Tibial nerve (tissue), 4 donors: ENCODE measurements around the gene ANKRD27. TPM values are rescaled to one million over a fixed set of nuclear protein-coding genes. Genes with fewer than 3 reads are reported as not detected.

ENCODE experiments used
- DNase-seq, 2 donors: peaks; one replicate each; pipeline ENCODE4 v3.0.0-alpha.2; 2019; ENCODE audit warnings: low spot score in 2 of 2
- H3K27ac ChIP-seq, 4 donors: fragments of 200-600 bp; sonication (generic) in 3 of 4; one replicate each; pipeline ENCODE4 v1.5.1; 2017 to 2019; ENCODE audit warnings: mild to moderate bottlenecking in 1 of 4
- H3K27me3 ChIP-seq, 2 donors: fragments of 200-600 bp; sonication (generic) in 1 of 2; one replicate each; pipeline versions ENCODE4 v1.5.1 to v1.6.0; 2017 to 2019
- H3K36me3 ChIP-seq, 3 donors: fragments of 200-600 bp; sonication (generic); one replicate each; pipeline ENCODE4 v1.5.1; 2018 to 2019
- H3K4me1 ChIP-seq, 4 donors: fragments of 200-600 bp; sonication (generic) in 3 of 4; one replicate each; pipeline ENCODE4 v1.5.1; 2017 to 2019
- H3K4me3 ChIP-seq, 4 donors: fragments of 200-600 bp; sonication (generic) in 3 of 4; one replicate each; pipeline ENCODE4 v1.5.1; 2017 to 2019; ENCODE audit warnings: mild to moderate bottlenecking in 1 of 4, moderate library complexity in 1 of 4
- H3K9me3 ChIP-seq, 4 donors: fragments of 200-600 bp; sonication (generic) in 3 of 4; one replicate each; pipeline ENCODE4 v1.5.1; 2017 to 2019
- EP300 ChIP-seq, 2 donors: sonication (generic); formaldehyde crosslinking; IDR thresholded peaks; one replicate each; pipeline ENCODE4 v1.6.1; 2017; ENCODE audit warnings: antibody characterized with exemption in 2 of 2, mild to moderate bottlenecking in 1 of 2
- POLR2A ChIP-seq, 2 donors: fragments of 450-650 bp; IDR thresholded peaks; one replicate each; pipeline ENCODE4 v1.6.1; 2017; ENCODE audit warnings: antibody characterized with exemption in 2 of 2, mild to moderate bottlenecking in 2 of 2, moderate library complexity in 2 of 2
- WGBS, 2 donors: methylation state at CpG; one replicate each; pipeline ENCODE4 v1.1.5; 2018; 5-methylcytosine and 5-hydroxymethylcytosine counted together
- total RNA-seq, 4 donors: library from RNA; depleted of rRNA; stranded (reverse); fragments of >200 nt; gene quantifications; one replicate each; pipeline ENCODE4 v1.1.0, GENCODE V29; 2016
- TF ChIP-seq, protein P1 (sequence below), 5 experiments: fragments of 200-600 bp in 3 of 5; fragments of 450-650 bp in 2 of 5; sonication (generic) in 3 of 5; IDR thresholded peaks; one replicate each; pipeline ENCODE4 v1.5.1; 2016 to 2019; ENCODE audit warnings: antibody characterized with exemption in 5 of 5, mild to moderate bottlenecking in 3 of 5, moderate library complexity in 2 of 5

ANKRD27 gene
- total RNA-seq, 4 donors from 2014 or later: 13.7 to 28.6 (median 23.5) TPM

GRCh38 chr19:32671883-32672593, 2.9 kb downstream of the ANKRD27 start:
- 69 to 72% methylated on average over 14 of the region's 14 CpGs for WGBS, 2 donors
- no peaks in the 10 kb centered on the region for H3K9me3 ChIP-seq

DNA sequence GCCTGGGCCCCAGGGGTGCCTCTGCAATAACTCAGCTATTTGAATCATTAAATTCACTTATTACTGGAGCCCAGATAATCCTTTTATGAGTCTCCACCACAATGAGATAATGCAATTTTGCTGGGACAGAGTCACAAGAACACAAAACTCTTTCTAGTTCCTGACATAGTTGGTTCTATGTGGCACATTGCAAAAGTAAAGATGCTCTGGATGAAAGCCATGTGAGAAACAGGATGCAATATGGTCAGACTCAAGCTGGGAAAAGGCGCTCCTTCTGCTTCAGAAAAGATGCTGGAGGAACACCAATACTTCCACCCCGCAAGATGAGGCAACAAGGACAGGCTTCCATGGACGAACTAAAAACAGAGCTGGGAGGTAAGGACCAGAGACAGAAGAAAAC, 5.7 kb downstream of the ANKRD27 start:
- peaks cover 0 to 29% (median 5%) of the 10 kb centered on the region in 4 donors for H3K4me1 ChIP-seq
- no peaks in the 10 kb centered on the region for H3K9me3 ChIP-seq
- DNase-seq: no peak
- peaks cover 0 to 10% (median 0%) of the 10 kb centered on the region in 3 donors for H3K36me3 ChIP-seq
- 89 to 92% methylated on average over 3 of the region's 3 CpGs for WGBS, 2 donors
- H3K27me3 ChIP-seq: no peaks in the 10 kb centered on the region
- no peak overlapping the region for H3K27ac ChIP-seq
- TF ChIP-seq POLR2A (IDR thresholded peaks at IDR 0.05) (no peak), EP300 (IDR thresholded peaks at IDR 0.05) (no peak)
- TF ChIP-seq, protein P1, sequence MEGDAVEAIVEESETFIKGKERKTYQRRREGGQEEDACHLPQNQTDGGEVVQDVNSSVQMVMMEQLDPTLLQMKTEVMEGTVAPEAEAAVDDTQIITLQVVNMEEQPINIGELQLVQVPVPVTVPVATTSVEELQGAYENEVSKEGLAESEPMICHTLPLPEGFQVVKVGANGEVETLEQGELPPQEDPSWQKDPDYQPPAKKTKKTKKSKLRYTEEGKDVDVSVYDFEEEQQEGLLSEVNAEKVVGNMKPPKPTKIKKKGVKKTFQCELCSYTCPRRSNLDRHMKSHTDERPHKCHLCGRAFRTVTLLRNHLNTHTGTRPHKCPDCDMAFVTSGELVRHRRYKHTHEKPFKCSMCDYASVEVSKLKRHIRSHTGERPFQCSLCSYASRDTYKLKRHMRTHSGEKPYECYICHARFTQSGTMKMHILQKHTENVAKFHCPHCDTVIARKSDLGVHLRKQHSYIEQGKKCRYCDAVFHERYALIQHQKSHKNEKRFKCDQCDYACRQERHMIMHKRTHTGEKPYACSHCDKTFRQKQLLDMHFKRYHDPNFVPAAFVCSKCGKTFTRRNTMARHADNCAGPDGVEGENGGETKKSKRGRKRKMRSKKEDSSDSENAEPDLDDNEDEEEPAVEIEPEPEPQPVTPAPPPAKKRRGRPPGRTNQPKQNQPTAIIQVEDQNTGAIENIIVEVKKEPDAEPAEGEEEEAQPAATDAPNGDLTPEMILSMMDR (IDR thresholded peaks at IDR 0.05): no peak
- no peak overlapping the region for H3K4me3 ChIP-seq

More at GRCh38 chr19:32671883-32672593, 2.9 kb downstream of the ANKRD27 start:
- TF ChIP-seq POLR2A (IDR thresholded peaks at IDR 0.05) (no peak), EP300 (IDR thresholded peaks at IDR 0.05) (no peak)
- TF ChIP-seq, protein P1 (IDR thresholded peaks at IDR 0.05): no peak
- no peak for DNase-seq
- Histone ChIP-seq H3K4me3 (no peak overlapping the region), H3K4me1 (peaks cover 0 to 46% (median 6%) of the 10 kb centered on the region in 4 donors), H3K27ac (no peak overlapping the region), H3K27me3 (peaks cover 3 to 12% of the 10 kb centered on the region in 2 donors), H3K36me3 (peaks cover 0 to 2% (median 0%) of the 10 kb centered on the region in 3 donors)

- DNase-seq: no peak
- Histone ChIP-seq H3K4me1 (peaks cover 0 to 4% (median 0%) of the 10 kb centered on the region in 4 donors), H3K27ac (no peak overlapping the region), H3K4me3 (no peak overlapping the region), H3K9me3 (no peaks in the 10 kb centered on the region), H3K36me3 (peaks cover 0 to 10% (median 0%) of the 10 kb centered on the region in 3 donors), H3K27me3 (no peaks in the 10 kb centered on the region)
- TF ChIP-seq EP300 (IDR thresholded peaks at IDR 0.05) (no peak), POLR2A (IDR thresholded peaks at IDR 0.05) (no peak)
- TF ChIP-seq, protein P1 (IDR thresholded peaks at IDR 0.05): no peak
- 91% methylated on average over 6 of the region's 6 CpGs for WGBS, 2 donors
These were observed 8.9 kb downstream of the ANKRD27 start for GRCh38 chr19:32666084-32666483.

DNA sequence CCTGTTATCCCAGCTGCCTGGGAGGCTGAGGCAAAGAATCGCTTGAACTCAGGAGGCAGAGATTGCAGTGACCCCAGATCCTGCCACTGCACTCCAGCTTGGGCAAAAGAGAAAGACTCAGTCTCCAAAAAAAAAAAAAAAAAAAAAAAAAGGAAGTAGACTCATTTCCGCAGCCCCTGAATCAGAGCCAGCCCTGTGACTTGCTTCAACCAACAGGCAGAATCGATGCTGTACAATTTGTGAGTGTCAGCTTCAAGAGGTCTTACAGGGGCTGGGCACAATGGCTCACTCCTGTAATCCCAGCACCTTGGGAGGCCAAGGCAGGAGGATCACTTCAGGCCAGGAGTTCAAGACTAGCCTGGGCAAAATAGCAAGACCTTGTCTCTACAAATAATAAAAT, 12.8 kb downstream of the ANKRD27 start:
- H3K4me3 ChIP-seq: no peak overlapping the region
- no peak for TF ChIP-seq POLR2A (IDR thresholded peaks at IDR 0.05)
- TF ChIP-seq, protein P1 (IDR thresholded peaks at IDR 0.05): no peak
- TF ChIP-seq EP300 (IDR thresholded peaks at IDR 0.05): no peak
- H3K9me3 ChIP-seq: no peaks in the 10 kb centered on the region
- no peaks in the 10 kb centered on the region for H3K4me1 ChIP-seq
- WGBS, 2 donors: 54 to 61% methylated on average over 3 of the region's 3 CpGs
- no peak for DNase-seq
- H3K27ac ChIP-seq: no peak overlapping the region
- H3K36me3 ChIP-seq: peaks cover 0 to 26% (median 0%) of the 10 kb centered on the region in 3 donors
- no peaks in the 10 kb centered on the region for H3K27me3 ChIP-seq

DNA sequence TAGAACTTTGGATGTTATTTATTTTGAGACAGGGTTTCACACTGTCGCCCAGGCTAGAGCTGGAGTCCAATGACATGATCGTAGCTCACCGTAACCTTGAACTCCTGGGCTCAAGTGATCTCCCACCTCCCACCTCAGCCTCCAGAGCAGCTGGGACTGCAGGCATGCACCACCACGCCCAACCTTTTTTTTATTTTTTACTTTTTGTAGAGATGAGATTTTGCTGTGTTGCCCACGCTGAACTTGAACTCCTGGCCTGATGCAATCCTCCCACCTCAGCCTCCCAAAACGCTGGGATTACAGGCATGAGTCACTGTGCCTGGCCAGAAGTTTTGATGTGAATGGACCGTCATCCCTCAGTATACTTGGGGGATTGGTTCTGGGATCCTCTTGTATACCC, 13.7 kb downstream of the ANKRD27 start:
- Histone ChIP-seq H3K27me3 (no peaks in the 10 kb centered on the region), H3K4me1 (no peaks in the 10 kb centered on the region), H3K4me3 (no peak overlapping the region), H3K27ac (no peak overlapping the region), H3K36me3 (peaks cover 0 to 23% (median 0%) of the 10 kb centered on the region in 3 donors), H3K9me3 (no peaks in the 10 kb centered on the region)
- no peak for DNase-seq
- TF ChIP-seq EP300 (IDR thresholded peaks at IDR 0.05) (no peak), POLR2A (IDR thresholded peaks at IDR 0.05) (no peak)
- TF ChIP-seq, protein P1 (IDR thresholded peaks at IDR 0.05): no peak
- 84 to 88% methylated on average over 7 of the region's 7 CpGs for WGBS, 2 donors
